ENCODE data around the gene ZBTB16.

Gene ZBTB16

DNA sequence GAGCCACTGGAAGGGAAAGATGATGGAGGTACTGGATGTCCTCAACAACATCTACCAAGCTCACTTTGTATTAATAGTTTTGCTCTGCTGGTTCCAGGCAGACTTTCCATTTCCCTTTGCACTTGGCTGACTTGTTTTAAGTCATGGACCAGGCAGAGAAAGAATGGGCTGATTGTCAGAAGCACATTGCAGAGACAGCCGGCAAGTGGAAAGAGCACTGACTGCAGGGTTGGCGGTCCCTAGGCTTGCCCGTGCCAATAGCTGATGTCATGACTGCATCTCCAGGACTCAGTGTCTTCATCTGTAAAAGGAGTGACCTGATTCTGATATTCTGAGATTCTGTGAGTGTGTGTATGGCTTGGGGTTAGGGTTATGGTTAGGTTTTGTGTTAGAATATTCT lies 215.8 kb downstream of the ZBTB16 start:
- Mint-ChIP-seq H3K4me1 (no peaks in the 10 kb centered on the region), H3K36me3 (ENCODE audit: low read depth) (no peaks in the 10 kb centered on the region), H3K4me3 (no peak overlapping the region), H3K27me3 (ENCODE audit: low read depth, poor library complexity) (peaks cover 28% of the 10 kb centered on the region), H3K9me3 (peaks cover 8% of the 10 kb centered on the region), H3K27ac (no peak overlapping the region)
- TF ChIP-seq, protein P1, sequence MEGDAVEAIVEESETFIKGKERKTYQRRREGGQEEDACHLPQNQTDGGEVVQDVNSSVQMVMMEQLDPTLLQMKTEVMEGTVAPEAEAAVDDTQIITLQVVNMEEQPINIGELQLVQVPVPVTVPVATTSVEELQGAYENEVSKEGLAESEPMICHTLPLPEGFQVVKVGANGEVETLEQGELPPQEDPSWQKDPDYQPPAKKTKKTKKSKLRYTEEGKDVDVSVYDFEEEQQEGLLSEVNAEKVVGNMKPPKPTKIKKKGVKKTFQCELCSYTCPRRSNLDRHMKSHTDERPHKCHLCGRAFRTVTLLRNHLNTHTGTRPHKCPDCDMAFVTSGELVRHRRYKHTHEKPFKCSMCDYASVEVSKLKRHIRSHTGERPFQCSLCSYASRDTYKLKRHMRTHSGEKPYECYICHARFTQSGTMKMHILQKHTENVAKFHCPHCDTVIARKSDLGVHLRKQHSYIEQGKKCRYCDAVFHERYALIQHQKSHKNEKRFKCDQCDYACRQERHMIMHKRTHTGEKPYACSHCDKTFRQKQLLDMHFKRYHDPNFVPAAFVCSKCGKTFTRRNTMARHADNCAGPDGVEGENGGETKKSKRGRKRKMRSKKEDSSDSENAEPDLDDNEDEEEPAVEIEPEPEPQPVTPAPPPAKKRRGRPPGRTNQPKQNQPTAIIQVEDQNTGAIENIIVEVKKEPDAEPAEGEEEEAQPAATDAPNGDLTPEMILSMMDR (IDR thresholded peaks at IDR 0.05): no peak
- DNase-seq: no peak

DNA sequence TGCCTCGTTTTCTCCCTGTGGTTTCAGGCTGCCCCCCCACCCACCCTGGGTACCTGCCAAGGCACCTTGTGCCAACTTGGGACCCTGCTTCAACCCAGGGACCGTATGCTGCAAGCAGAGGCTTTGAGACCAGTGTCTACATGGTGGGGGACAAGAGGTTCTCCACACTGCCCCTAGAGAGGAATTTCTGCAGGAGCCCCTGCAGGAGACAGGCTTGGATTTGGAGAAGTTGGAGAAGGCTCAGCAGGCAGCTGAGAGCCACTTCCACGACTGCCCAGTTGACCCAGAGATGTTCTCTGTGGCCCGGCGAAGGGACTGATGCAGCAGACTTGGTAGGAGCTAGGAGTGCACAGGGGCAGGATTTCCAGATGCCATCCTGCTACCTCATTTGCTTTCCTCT lies 216.6 kb downstream of the ZBTB16 start:
- Mint-ChIP-seq H3K9me3 (peaks cover under 1% of the 10 kb centered on the region), H3K27me3 (ENCODE audit: low read depth, poor library complexity) (peaks cover 28% of the 10 kb centered on the region), H3K27ac (no peak overlapping the region), H3K36me3 (ENCODE audit: low read depth) (no peaks in the 10 kb centered on the region), H3K4me1 (peaks cover 5% of the 10 kb centered on the region), H3K4me3 (no peak overlapping the region)
- DNase-seq: no peak
- TF ChIP-seq, protein P1 (IDR thresholded peaks at IDR 0.05): no peak

DNA sequence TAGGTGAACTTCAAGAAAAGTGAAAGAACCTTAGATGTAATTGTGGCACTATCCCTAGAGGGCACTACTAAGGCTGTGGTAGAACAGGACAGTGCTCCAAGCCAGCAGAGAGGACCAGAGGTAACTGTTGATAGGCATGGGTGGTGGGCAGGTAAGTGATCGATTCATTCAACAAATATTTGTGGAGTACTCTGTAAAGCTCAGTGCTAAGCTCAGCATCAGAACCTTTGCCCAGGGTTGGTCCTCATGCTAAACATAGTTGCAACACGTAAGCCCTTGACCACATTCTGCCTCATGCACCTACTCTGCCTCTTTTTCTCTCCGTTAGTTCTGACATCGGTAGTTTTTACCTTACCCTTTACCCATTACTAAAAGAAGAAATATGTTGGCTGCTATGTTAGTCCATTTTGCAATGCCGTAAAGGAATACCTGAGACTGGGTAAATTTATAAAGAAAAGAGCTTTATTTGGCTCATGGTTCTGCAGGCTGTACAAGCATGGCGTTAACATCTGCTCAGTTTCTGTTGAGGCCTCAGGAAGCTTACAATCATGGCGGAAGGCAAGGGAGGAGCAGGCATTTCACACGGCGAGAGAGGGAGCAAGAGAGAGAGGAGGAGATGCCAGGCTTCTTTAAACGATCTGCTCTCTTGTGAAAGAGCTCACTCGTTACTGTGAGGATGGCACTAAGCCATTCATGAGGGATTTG lies 218.3 kb downstream of the ZBTB16 start:
- Mint-ChIP-seq H3K4me1 (peaks cover 14% of the 10 kb centered on the region), H3K9me3 (no peaks in the 10 kb centered on the region), H3K27ac (no peak overlapping the region), H3K36me3 (ENCODE audit: low read depth) (no peaks in the 10 kb centered on the region), H3K27me3 (ENCODE audit: low read depth, poor library complexity) (peaks cover 23% of the 10 kb centered on the region), H3K4me3 (no peak overlapping the region)
- no peak for DNase-seq
- TF ChIP-seq, protein P1 (IDR thresholded peaks at IDR 0.05): no peak

DNA sequence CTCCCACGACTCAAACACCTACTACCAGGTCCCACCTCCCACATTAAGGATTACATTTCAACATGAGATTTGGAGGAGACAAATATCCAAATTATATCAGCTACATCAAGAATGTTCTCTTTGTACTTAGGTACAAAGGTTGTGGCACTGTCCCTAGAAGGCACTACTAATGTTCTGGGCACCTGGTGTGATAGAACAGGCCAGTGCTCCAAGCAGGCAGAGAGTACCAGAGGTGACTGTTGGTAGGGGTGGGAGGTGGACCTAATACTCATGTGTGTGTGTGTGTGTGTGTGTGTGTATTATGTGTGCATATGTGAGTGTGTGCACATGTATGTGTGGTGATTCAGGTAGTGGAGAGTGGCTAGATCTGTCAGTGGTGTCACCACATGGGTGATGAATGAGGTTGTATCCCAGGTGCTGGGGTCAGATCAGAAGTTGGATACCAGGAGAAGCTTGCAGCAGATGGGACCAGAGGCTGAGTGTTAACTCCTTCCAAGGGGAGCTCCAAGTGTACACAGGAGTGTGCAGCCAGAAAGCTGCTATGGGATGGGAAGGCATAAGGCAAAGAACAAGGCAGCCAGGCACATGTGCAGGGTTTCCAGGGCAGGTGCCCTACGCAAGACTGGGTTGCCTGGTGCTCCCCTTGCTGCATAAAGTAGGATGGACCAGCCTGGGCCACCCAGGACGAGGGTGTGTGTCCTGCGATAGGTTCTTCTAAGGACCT lies 219.0 kb downstream of the ZBTB16 start:
- H3K4me3 Mint-ChIP-seq: no peak overlapping the region
- H3K27me3 Mint-ChIP-seq (ENCODE audit: low read depth, poor library complexity): peaks cover 18% of the 10 kb centered on the region
- no peak overlapping the region for H3K27ac Mint-ChIP-seq
- peaks cover 14% of the 10 kb centered on the region for H3K4me1 Mint-ChIP-seq
- no peaks in the 10 kb centered on the region for H3K36me3 Mint-ChIP-seq (ENCODE audit: low read depth)
- TF ChIP-seq, protein P1 (IDR thresholded peaks at IDR 0.05): no peak
- H3K9me3 Mint-ChIP-seq: no peaks in the 10 kb centered on the region
- no peak for DNase-seq

DNA sequence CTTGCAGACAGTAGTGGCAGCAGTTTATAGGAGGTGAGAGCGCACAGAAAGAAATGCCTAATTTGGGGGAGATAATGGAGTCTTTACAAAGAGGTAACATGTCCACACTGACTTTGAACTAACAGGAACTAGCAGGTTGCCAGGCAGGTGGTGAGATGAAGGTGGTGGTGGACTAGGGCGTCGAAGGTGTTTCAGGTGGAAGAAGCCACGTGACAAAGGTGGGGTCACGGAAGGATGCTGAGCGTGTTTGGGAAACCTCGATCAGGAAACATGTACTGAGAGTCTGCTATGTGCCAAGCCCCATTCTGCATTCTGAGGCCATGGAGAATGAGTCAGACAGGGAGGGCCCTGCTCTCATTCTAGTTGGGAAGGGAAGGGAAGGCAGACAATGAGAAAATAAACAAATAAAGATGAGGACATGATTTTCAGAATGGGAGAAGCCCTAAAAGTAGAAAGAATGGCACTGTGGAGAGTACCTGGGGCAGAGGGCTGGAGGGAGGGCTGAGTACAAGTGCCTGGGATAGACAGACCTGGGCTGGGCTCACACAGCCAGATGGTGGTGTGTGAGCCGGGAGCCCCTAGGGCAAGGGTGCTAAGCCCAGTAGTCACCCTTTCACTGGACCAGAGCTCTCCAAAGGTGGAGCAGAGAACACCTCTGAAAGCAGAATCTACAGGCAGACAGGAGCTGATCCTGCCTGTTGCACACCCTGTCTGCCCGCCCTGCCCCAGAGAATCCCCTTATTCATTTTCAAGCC lies 220.5 kb downstream of the ZBTB16 start:
- Mint-ChIP-seq H3K36me3 (ENCODE audit: low read depth) (no peaks in the 10 kb centered on the region), H3K27me3 (ENCODE audit: low read depth, poor library complexity) (peaks cover 18% of the 10 kb centered on the region), H3K27ac (no peak overlapping the region), H3K9me3 (no peaks in the 10 kb centered on the region), H3K4me3 (no peak overlapping the region), H3K4me1 (peaks cover 19% of the 10 kb centered on the region)
- TF ChIP-seq, protein P1 (IDR thresholded peaks at IDR 0.05): no peak
- no peak for DNase-seq
